ENCODE measurements around the gene SLC1A2. TPM values are rescaled to one million over a fixed set of nuclear protein-coding genes. Genes with fewer than 3 reads are reported as not detected.

SLC1A2 gene
- total RNA-seq, 1 donor from 2014 or later = 0.25 TPM

DNA sequence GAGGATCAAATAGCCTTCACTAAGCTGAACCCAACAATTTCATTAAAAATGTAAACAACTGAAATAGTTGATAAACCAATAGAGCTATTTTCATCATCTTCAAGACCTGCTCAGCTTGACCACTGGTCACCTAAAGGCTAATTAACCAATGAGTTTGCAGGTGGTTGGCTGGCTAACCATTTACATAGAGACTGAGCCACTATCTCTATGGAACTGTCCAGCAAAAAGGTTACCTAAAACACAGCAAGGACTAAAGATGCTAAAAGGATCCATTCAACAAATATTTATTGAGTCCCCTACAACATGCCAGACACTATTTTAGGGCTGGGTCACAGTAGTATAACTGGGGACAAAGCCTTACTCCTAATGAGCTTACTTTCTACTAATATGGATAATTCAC, 156.6 kb downstream of the SLC1A2 start:
- Mint-ChIP-seq H3K4me1 (ENCODE audit: low read depth, unreplicated experiment) (peaks cover 4% of the 10 kb centered on the region), H3K9me3 (ENCODE audit: unreplicated experiment) (no peaks in the 10 kb centered on the region), H3K4me3 (ENCODE audit: unreplicated experiment) (no peak overlapping the region), H3K27ac (ENCODE audit: unreplicated experiment) (no peak overlapping the region), H3K27me3 (ENCODE audit: low read depth, unreplicated experiment) (peaks cover 6% of the 10 kb centered on the region), H3K36me3 (ENCODE audit: low read depth, unreplicated experiment) (no peaks in the 10 kb centered on the region)
- H3K4me1 ChIP-seq (ENCODE audit: insufficient read depth, low read length) = peaks cover 22% of the 10 kb centered on the region
- no peak overlapping the region for H2AFZ ChIP-seq (ENCODE audit: low read depth, low read length)
- no peaks in the 10 kb centered on the region for H3K36me3 ChIP-seq (ENCODE audit: insufficient read depth, low read length)
- H3K4me2 ChIP-seq (ENCODE audit: low read length) = no peak overlapping the region
- no peak overlapping the region for H3K27ac ChIP-seq (ENCODE audit: low read depth, low read length)
- DNase-seq (ENCODE audit: low read depth) (no peak), FAIRE-seq (no peak)
- no peaks in the 10 kb centered on the region for H3K27me3 ChIP-seq (ENCODE audit: insufficient read depth, low read length)
- H3K9me3 ChIP-seq (ENCODE audit: insufficient read depth, low read depth, low read length) = no peaks in the 10 kb centered on the region
- H3K4me3 ChIP-seq (ENCODE audit: insufficient read depth, low read depth, low read length) = no peak overlapping the region
- H3K9ac ChIP-seq (ENCODE audit: low read length) = no peak overlapping the region
- no peaks in the 10 kb centered on the region for H3K79me2 ChIP-seq (ENCODE audit: insufficient read depth, low read length)
- no peaks in the 10 kb centered on the region for H4K20me1 ChIP-seq (ENCODE audit: insufficient read depth, low read length)
- TF ChIP-seq, protein P1, sequence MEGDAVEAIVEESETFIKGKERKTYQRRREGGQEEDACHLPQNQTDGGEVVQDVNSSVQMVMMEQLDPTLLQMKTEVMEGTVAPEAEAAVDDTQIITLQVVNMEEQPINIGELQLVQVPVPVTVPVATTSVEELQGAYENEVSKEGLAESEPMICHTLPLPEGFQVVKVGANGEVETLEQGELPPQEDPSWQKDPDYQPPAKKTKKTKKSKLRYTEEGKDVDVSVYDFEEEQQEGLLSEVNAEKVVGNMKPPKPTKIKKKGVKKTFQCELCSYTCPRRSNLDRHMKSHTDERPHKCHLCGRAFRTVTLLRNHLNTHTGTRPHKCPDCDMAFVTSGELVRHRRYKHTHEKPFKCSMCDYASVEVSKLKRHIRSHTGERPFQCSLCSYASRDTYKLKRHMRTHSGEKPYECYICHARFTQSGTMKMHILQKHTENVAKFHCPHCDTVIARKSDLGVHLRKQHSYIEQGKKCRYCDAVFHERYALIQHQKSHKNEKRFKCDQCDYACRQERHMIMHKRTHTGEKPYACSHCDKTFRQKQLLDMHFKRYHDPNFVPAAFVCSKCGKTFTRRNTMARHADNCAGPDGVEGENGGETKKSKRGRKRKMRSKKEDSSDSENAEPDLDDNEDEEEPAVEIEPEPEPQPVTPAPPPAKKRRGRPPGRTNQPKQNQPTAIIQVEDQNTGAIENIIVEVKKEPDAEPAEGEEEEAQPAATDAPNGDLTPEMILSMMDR (IDR thresholded peaks at IDR 0.05; ENCODE audit: insufficient read depth, low read depth, low read length) = no peak
- TF ChIP-seq EZH2 (IDR thresholded peaks at IDR 0.05; ENCODE audit: insufficient read depth, low read length) = no peak

DNA sequence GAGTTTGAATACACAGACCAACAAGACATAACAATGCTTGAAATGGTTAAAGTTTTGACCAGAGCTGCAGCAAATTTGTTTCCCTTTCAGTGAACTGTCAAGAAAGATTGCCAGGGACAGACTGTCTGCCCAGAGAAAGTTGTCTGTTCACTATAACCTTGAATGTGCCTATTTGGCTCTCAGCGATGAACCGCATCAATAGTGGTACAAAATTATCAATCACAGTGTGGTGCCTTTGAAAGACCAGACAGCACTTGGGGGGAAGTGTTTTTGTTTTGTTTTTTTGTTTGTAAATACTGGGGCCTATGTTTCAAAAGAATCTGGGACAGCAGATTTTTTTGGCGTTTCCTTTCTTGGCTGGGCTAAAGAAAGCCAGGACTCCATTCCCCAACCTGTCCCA, 157.3 kb downstream of the SLC1A2 start:
- FAIRE-seq (no peak), DNase-seq (ENCODE audit: low read depth) (no peak)
- H3K27ac ChIP-seq (ENCODE audit: low read depth, low read length) = no peak overlapping the region
- H3K4me1 ChIP-seq (ENCODE audit: insufficient read depth, low read length) = peaks cover 15% of the 10 kb centered on the region
- no peaks in the 10 kb centered on the region for H3K9me3 Mint-ChIP-seq (ENCODE audit: unreplicated experiment)
- no peak overlapping the region for H3K27ac Mint-ChIP-seq (ENCODE audit: unreplicated experiment)
- no peak overlapping the region for H3K9ac ChIP-seq (ENCODE audit: low read length)
- no peaks in the 10 kb centered on the region for H3K4me1 Mint-ChIP-seq (ENCODE audit: low read depth, unreplicated experiment)
- no peaks in the 10 kb centered on the region for H3K36me3 ChIP-seq (ENCODE audit: insufficient read depth, low read length)
- TF ChIP-seq, protein P1 (IDR thresholded peaks at IDR 0.05; ENCODE audit: insufficient read depth, low read depth, low read length) = no peak
- TF ChIP-seq EZH2 (IDR thresholded peaks at IDR 0.05; ENCODE audit: insufficient read depth, low read length) = no peak
- no peaks in the 10 kb centered on the region for H3K27me3 ChIP-seq (ENCODE audit: insufficient read depth, low read length)
- H2AFZ ChIP-seq (ENCODE audit: low read depth, low read length) = no peak overlapping the region
- H3K79me2 ChIP-seq (ENCODE audit: insufficient read depth, low read length) = no peaks in the 10 kb centered on the region
- H3K4me3 Mint-ChIP-seq (ENCODE audit: unreplicated experiment) = no peak overlapping the region
- no peak overlapping the region for H3K4me3 ChIP-seq (ENCODE audit: insufficient read depth, low read depth, low read length)
- H3K27me3 Mint-ChIP-seq (ENCODE audit: low read depth, unreplicated experiment) = peaks cover 6% of the 10 kb centered on the region
- H3K9me3 ChIP-seq (ENCODE audit: insufficient read depth, low read depth, low read length) = no peaks in the 10 kb centered on the region
- no peaks in the 10 kb centered on the region for H3K36me3 Mint-ChIP-seq (ENCODE audit: low read depth, unreplicated experiment)
- no peak overlapping the region for H3K4me2 ChIP-seq (ENCODE audit: low read length)
- no peaks in the 10 kb centered on the region for H4K20me1 ChIP-seq (ENCODE audit: insufficient read depth, low read length)

DNA sequence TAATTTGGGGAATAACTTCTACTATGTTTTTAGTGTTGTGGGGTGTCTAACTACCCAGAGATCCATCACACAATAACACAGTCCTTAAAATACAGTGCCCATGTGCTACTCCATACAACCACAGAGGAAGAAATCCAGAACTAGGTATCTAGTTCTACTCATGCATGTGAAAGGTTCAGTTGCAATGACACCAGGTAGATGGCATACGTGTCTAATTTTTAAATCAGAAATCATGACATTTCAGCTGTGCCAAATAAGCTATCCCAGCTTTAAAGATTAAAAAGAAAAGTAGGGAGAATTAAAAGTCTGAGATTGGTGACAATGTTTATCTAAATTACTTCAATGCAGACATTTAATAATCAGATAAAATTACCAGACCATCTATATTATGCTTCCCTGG, 158.2 kb downstream of the SLC1A2 start:
- no peaks in the 10 kb centered on the region for H3K79me2 ChIP-seq (ENCODE audit: insufficient read depth, low read length)
- no peaks in the 10 kb centered on the region for H3K36me3 ChIP-seq (ENCODE audit: insufficient read depth, low read length)
- FAIRE-seq (no peak), DNase-seq (ENCODE audit: low read depth) (no peak)
- Mint-ChIP-seq H3K27ac (ENCODE audit: unreplicated experiment) (no peak overlapping the region), H3K4me3 (ENCODE audit: unreplicated experiment) (no peak overlapping the region), H3K4me1 (ENCODE audit: low read depth, unreplicated experiment) (no peaks in the 10 kb centered on the region), H3K36me3 (ENCODE audit: low read depth, unreplicated experiment) (no peaks in the 10 kb centered on the region), H3K27me3 (ENCODE audit: low read depth, unreplicated experiment) (peaks cover 9% of the 10 kb centered on the region), H3K9me3 (ENCODE audit: unreplicated experiment) (no peaks in the 10 kb centered on the region)
- peaks cover 11% of the 10 kb centered on the region for H3K4me1 ChIP-seq (ENCODE audit: insufficient read depth, low read length)
- no peak for TF ChIP-seq EZH2 (IDR thresholded peaks at IDR 0.05; ENCODE audit: insufficient read depth, low read length)
- TF ChIP-seq, protein P1 (IDR thresholded peaks at IDR 0.05; ENCODE audit: insufficient read depth, low read depth, low read length) = no peak
- H2AFZ ChIP-seq (ENCODE audit: low read depth, low read length) = no peak overlapping the region
- no peaks in the 10 kb centered on the region for H3K27me3 ChIP-seq (ENCODE audit: insufficient read depth, low read length)
- peak overlapping the region; percentile 49 for H3K27ac ChIP-seq (ENCODE audit: low read depth, low read length)
- peak overlapping the region; percentile 55 for H3K9ac ChIP-seq (ENCODE audit: low read length)
- no peaks in the 10 kb centered on the region for H4K20me1 ChIP-seq (ENCODE audit: insufficient read depth, low read length)
- peak overlapping the region; percentile 64 for H3K4me2 ChIP-seq (ENCODE audit: low read length)
- no peak overlapping the region for H3K4me3 ChIP-seq (ENCODE audit: insufficient read depth, low read depth, low read length)
- H3K9me3 ChIP-seq (ENCODE audit: insufficient read depth, low read depth, low read length) = no peaks in the 10 kb centered on the region
